ENCODE measurements around the gene PTOV1. TPM values are rescaled to one million over a fixed set of nuclear protein-coding genes. Genes with fewer than 3 reads are reported as not detected.

The PTOV1 gene
- total RNA-seq, 1 donor = 26.1 TPM

DNA sequence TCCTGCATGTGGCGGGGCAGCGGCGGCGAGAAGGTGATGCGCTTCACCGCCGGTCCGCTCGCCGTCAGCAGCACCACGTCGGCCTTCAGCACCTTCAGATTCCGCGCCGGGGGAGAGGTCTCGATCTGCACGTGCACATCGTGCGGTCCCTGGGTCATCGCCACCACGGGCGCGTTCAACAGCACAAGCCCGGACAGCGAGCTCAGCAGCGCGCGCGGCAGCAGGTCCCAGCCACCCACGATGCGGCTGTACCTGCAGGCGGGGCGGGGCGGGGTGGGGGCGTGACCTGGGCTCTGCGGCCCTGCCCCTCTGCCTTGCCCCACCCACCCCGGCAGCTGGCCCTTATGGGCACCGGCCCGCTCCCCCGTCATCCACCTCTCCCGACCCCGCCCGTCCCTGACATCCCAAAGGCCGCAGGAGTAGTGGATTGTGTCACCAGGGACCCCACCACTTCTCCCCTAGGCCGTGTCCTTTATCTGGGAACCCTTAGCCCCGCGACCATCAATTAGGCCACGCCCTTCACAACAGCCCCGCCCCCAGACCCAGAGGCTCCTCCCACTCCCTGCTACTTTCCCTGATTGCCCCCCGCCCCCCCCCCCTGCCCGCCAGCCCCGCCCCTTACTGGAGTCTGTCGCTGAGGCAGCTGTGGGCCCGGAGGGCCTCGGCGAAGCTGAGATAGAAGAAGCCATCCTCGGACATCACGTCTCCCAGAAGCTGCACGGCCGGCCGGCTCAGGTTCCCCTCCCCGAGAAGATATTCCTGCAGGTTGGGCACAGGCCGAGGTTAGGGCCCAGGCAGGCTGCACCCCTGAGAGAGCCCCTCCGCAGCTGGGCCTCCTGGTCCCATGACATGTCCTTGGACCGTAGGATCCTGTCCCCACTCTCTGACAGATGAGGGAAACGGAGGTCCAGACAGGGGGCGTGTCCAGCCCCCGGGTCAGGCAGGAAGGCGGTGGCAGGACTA is 39.7 kb downstream of the PTOV1 start:
- Histone ChIP-seq H3K27me3 (ENCODE audit: insufficient read depth, low read length) (no peaks in the 10 kb centered on the region), H3K4me1 (ENCODE audit: insufficient read depth, low read length) (peaks cover 16% of the 10 kb centered on the region), H3K4me3 (ENCODE audit: low read length) (peak overlapping the region; percentile 18)

DNA sequence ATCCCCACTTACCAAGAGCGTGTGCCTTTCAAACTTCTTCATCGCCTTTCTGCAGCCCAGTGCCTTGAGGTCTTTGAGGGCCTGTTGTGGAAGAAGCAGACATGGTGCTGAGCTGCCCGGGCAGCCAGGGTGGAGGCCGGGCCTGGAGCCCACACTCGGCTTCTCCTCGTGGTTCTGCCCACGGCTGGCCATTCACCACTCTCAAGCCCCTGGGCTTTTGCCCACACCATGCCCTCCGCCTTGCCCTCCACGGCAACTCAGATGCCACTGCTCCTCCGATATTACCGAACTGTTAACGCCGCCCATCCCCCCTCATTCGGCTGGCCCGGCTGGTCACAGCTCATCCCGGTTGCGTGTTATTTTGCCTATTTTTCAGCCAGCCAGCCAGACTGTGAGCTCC is 40.4 kb downstream of the PTOV1 start:
- no peaks in the 10 kb centered on the region for H3K27me3 ChIP-seq (ENCODE audit: insufficient read depth, low read length)
- no peaks in the 10 kb centered on the region for H3K9me3 ChIP-seq (ENCODE audit: low read depth, low read length)
- H3K4me3 ChIP-seq (ENCODE audit: low read length) = no peak overlapping the region
- H3K4me1 ChIP-seq (ENCODE audit: insufficient read depth, low read length) = peaks cover 24% of the 10 kb centered on the region

More for the DNA sequence above, 39.7 kb downstream of the PTOV1 start:
- no peaks in the 10 kb centered on the region for H3K9me3 ChIP-seq (ENCODE audit: low read depth, low read length)

DNA sequence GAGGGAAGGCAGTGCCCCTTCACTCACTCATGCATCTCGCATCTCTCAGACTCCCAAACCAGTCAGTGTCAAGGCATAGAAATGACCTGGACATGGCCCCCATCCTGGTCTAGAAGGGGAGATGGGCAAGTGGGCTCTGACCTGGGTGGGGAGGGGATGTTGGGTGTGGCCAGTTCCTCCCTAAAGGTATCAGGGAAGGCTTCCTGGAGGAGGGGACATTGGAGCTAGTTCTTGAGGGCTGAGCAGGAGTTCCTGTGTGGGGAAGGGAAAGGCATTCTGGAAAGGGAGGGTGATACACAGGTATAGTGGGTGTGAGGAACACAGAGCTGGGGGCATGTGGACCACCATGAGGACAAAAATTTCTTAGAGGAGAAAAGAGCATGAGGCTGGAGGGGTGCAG is 41.8 kb downstream of the PTOV1 start:
- no peaks in the 10 kb centered on the region for H3K27me3 ChIP-seq (ENCODE audit: insufficient read depth, low read length)
- no peaks in the 10 kb centered on the region for H3K9me3 ChIP-seq (ENCODE audit: low read depth, low read length)
- no peak overlapping the region for H3K4me3 ChIP-seq (ENCODE audit: low read length)
- H3K4me1 ChIP-seq (ENCODE audit: insufficient read depth, low read length) = peaks cover 36% of the 10 kb centered on the region

DNA sequence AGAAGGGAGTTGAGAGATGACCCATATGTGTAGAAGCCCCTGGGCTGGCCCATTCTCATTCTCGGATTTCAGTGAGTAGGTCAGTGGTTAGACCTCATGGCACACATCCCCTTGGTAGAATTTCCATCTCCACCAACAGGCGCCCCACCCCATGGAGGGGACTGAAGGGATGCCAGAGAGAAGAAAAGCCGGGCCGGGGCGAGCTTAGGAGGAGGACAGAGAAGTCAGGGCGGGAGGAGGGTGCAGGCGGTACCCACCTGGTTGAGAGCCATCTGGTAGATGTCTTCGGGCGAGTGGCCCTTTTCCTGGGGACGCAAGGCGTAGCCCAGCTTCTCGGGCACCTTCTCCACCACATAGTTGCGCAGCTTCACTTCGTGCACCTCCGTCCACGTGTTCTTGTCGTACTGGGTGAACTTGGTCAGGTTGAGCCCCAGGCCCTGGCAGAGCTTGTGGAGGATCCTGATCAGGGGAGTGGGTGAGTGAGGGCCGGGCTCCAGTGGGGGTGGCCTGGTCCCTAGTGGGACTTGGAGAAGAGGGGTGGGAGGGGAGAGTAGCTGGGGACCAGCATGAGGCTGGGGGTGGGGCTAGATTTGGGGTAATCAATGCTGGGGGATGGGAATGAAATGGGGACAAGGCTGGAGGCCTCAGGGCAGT is 43.2 kb downstream of the PTOV1 start:
- Histone ChIP-seq H3K27me3 (ENCODE audit: insufficient read depth, low read length) (no peaks in the 10 kb centered on the region), H3K4me1 (ENCODE audit: insufficient read depth, low read length) (peaks cover 44% of the 10 kb centered on the region), H3K4me3 (ENCODE audit: low read length) (no peak overlapping the region), H3K9me3 (ENCODE audit: low read depth, low read length) (no peaks in the 10 kb centered on the region)

DNA sequence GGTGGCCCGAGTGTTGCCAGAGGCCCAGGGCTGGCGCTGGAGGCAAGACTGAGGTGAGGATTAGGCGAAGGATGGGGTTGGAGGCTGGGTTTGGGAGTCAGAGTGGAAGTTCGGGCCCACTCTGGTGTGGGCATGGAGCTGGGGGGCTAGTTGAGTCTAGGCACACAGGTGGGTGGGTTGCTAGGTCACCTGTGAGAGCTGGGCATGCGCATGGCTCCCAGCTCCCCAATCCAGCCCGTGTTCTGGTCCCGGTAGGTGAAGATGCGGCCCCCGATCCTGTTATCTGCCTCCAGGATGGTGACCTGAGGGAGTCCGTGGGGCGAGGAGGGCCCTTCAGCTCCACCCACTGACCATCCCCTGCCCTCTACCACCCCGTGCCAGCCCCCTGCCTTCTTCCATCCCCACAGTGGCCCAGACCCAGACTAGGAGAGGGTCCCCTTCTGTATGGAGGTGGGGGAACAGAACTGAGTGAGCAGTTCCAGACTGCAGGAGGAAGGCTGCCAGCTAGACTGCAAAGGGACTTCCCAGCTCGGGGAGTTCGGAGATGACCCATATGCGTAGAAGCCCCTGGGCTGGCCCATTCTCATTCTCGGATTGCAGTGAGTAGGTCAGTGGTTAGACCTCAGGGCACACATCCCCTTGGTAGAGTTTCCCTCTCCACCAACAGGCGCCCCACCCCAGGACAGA is 44.1 kb downstream of the PTOV1 start:
- Histone ChIP-seq H3K4me1 (ENCODE audit: insufficient read depth, low read length) (peaks cover 40% of the 10 kb centered on the region), H3K9me3 (ENCODE audit: low read depth, low read length) (no peaks in the 10 kb centered on the region), H3K27me3 (ENCODE audit: insufficient read depth, low read length) (no peaks in the 10 kb centered on the region), H3K4me3 (ENCODE audit: low read length) (no peak overlapping the region)

DNA sequence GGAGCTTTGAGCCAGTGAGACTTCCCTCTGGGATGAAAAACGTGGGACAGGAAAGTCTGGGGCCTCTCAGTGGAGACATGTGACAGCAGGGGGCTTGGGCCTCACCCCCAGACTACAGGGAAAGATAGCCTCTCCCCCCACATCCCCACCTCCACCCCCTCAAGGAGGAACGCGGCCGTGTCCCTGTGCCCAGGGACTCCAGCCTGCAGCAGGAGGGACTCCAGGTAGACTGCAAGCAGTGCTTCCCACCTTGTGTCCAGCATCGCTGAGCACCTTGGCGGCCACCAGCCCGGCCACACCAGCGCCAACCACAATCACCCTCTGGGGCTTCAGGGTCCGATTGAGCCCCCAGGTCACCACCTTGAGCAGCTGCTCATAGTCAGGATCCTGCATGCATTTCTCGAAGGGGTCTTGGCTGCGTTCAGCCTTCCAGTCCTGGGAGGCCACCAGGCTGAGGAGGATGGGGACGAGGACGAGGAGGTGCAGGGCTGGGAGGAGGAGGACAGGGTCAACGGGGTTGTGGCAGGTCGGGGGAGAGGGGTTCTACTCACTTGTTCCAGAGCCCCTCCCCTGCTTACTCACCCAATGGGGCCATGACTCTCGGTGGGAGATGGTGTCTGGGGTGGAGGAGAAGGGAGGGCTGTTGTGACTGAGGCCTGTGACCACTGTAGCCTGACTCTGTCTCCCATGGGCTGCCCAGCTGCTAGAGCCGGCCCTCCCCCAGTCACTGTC is 44.8 kb downstream of the PTOV1 start:
- Histone ChIP-seq H3K27me3 (ENCODE audit: insufficient read depth, low read length) (no peaks in the 10 kb centered on the region), H3K4me3 (ENCODE audit: low read length) (no peak overlapping the region), H3K9me3 (ENCODE audit: low read depth, low read length) (no peaks in the 10 kb centered on the region), H3K4me1 (ENCODE audit: insufficient read depth, low read length) (peaks cover 35% of the 10 kb centered on the region)

DNA sequence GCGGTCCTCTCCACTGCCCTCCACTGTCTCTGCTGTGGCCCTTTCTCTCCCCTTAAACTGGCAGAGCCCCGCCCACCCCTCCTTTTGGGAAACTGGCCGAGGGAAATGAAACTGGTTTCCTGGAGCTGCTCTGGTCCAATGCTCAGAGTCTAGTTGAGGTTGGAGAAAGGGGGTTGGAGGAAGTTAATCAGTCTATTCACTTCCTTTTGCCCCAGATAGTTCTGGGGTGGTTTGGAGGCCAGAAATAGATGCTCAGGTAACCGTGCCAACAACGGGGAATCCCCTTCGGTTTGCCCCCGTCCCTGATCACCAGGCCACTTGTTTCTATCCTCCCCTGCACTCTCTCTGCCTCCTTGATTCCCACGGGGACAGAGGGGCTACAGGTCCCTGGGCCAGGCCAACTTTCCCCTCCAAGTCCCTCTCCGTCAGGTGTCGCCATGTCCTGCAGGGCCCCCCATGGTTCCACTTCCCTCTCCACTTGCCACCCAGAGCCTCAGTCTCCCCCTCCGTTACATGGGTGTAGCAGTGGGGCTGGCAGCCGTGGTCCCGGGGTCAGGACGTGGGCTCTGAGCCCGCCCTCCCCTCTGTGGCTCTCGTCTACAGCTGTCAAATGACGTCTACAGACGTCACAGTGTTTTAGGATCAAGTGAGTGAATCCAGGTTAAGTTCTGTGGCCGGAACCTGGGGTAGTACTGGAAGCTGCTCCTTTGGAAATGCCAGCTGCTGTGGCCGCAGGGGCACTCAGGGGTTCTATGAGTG is 46.1 kb downstream of the PTOV1 start, which contains the start of gene IL4I1:
Gene IL4I1 (minus strand): TSS at position 25 of the 759 bp plus-strand sequence. CDS start 727 bp downstream, outside the sequence.
- Histone ChIP-seq H3K9me3 (ENCODE audit: low read depth, low read length) (no peaks in the 10 kb centered on the region), H3K27me3 (ENCODE audit: insufficient read depth, low read length) (no peaks in the 10 kb centered on the region), H3K4me3 (ENCODE audit: low read length) (no peak within 1 kb of the TSS), H3K4me1 (ENCODE audit: insufficient read depth, low read length) (peaks cover 35% of the 10 kb centered on the region)

DNA sequence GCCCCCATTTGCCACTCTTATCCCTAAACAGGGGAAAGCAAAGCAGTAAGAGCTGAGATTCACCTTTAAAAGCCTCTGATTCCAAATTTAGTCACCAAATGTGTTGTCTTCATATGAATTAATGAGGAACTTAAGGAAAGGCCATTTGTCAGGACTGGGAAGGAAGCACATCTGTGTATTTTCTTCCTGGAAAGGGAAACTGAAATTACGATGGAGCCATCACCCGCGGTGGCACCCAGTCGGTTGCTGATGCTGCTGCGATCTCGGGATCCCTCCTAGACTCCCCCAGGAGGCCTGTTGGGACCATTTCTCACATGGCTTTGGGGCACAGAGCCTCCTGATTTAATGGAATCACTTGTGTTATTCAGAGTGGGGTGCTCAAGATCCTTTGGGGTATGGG is 53.2 kb downstream of the PTOV1 start:
- H3K4me1 ChIP-seq (ENCODE audit: insufficient read depth, low read length) = peaks cover 24% of the 10 kb centered on the region
- no peak overlapping the region for H3K4me3 ChIP-seq (ENCODE audit: low read length)
- no peaks in the 10 kb centered on the region for H3K27me3 ChIP-seq (ENCODE audit: insufficient read depth, low read length)
- no peaks in the 10 kb centered on the region for H3K9me3 ChIP-seq (ENCODE audit: low read depth, low read length)

DNA sequence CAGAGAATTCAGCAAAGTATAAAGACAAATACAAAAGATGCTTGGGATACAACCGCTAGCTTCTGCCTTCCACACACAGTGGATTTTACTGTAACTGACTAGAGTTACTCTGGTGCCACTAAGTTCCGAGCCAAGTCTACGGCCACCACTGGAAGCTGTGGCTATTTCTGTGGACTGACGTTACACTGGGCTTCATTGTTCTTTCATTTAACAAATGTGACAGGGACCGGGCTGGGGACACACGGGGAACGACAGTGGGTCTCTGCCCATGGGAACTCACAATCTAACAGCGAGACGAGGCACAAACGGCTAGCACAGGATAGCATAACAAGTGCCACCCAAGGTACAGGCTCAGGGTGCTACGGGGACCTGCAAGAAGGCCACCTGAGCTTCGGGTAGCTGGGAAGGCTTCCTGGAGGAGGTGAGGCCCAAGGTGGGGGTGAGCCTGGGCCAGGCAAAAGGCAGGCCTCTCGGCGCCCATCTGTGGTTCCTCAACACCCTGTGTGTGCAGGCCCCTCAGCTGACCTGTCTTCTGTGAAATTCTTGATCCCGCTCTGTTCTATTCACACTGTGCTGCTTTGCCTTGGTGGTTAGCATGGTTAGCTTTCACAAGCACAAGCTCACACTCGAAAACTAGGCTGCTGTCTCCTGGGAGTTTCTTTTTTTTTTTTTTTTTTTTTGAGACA is 56.1 kb downstream of the PTOV1 start:
- H3K4me1 ChIP-seq (ENCODE audit: insufficient read depth, low read length) = peaks cover 44% of the 10 kb centered on the region
- no peaks in the 10 kb centered on the region for H3K9me3 ChIP-seq (ENCODE audit: low read depth, low read length)
- H3K4me3 ChIP-seq (ENCODE audit: low read length) = no peak overlapping the region
- no peaks in the 10 kb centered on the region for H3K27me3 ChIP-seq (ENCODE audit: insufficient read depth, low read length)

DNA sequence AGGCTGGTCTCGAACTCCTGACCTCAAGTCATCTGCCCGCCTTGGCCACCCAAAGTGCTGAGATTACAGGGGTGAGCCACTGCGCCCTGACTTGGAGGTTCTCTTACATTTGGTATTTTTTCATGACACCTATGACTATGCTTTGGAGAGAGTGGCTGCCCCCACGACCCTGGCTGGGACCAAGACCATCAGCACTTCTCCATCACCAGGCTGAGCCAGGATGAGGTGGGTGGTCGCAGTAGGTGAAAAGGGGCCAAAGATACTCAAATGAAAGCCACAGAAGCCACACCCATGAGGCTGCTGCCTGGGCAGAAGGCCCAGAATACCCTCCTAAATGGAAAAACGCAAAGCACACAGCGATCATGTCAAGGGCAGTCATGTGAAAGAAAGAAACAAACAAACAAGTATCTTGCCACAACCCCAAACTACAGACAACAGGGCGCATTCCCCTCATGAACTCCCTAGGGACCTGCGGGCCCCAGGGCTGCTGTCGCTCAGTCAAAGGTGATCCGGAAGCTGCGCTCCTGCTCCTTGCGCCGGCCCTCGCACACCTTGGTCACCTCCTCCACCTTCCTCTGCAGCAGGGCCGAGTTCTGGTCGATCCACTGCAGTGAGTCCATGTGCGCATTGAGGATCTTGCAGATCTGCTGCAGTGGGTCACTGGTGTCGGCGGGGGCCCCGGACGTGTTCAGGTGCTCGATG is 56.9 kb downstream of the PTOV1 start:
- Histone ChIP-seq H3K4me1 (ENCODE audit: insufficient read depth, low read length) (peaks cover 53% of the 10 kb centered on the region), H3K4me3 (ENCODE audit: low read length) (no peak overlapping the region), H3K9me3 (ENCODE audit: low read depth, low read length) (no peaks in the 10 kb centered on the region), H3K27me3 (ENCODE audit: insufficient read depth, low read length) (no peaks in the 10 kb centered on the region)

DNA sequence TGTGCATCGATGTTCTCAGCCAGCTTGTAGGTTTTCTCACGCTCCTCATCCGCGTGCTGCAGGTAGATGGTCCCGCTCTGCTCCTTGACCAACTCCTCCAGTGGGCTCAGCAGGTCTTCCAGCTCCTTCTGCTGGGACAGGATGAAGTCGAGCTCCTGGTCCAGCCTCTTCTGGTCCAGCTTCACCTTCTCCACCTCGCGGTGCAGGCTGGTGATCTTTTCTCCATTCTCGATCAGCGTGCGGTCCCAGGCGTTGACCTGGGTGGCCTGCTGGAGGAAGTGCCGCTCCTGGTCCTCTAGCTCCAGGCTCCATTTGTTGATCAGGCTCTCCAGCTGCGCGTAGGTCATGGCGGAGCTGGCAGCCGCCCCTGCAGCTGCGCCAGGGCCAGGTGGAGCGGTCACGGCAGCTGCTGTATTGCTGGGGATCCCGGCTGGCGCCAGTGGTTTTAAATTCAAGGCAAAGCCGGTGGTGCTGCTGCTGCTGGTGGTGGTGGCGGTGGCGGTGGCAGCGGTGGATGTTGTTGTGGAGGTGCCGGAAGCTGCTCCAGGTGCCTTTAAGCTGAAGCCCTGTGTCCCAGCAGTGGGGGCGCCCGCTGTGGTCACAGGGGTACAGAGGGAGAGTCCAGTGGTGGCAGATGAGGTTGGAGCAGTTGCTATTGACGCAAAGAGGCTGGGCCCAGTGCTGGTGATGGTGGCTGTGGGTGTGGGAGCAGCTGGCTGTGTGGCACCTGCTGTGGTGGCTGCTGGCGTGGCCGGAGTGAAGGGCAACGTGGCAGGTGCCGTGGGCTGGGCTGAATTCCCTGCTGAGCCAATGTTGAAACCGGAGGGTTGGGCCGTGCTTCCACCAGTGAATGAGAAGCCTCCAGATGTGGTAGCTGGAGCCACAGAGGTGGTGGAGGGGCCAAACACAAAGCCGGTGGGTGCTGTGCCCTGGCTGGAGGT is 57.8 kb downstream of the PTOV1 start:
- Histone ChIP-seq H3K9me3 (ENCODE audit: low read depth, low read length) (no peaks in the 10 kb centered on the region), H3K4me3 (ENCODE audit: low read length) (no peak overlapping the region), H3K27me3 (ENCODE audit: insufficient read depth, low read length) (no peaks in the 10 kb centered on the region), H3K4me1 (ENCODE audit: insufficient read depth, low read length) (peaks cover 57% of the 10 kb centered on the region)

DNA sequence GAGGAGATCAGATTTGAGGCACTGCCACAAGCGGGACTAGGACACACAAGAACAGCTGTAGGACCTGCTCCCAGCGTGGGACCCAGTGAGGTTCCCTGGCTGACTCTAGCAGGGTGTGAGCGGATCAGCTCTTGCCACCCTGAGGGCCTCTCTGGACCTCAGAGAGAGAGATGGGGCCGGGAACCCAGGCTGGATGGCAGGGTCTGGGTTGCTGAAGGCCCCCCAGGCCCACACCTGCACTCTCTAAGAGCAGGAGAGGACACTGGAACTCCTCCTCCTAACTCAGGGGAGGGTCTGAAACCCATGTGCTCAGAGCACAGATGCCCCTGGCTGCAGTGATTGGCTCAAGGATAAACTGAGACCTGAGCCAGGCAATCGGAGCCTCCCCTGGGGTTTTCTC is 59.2 kb downstream of the PTOV1 start:
- Histone ChIP-seq H3K9me3 (ENCODE audit: low read depth, low read length) (no peaks in the 10 kb centered on the region), H3K4me1 (ENCODE audit: insufficient read depth, low read length) (peaks cover 46% of the 10 kb centered on the region), H3K4me3 (ENCODE audit: low read length) (no peak overlapping the region), H3K27me3 (ENCODE audit: insufficient read depth, low read length) (no peaks in the 10 kb centered on the region)
